ENCODE results near the gene SLC12A8. TPM values are rescaled to one million over a fixed set of nuclear protein-coding genes. Genes with fewer than 3 reads are reported as not detected.

Gene SLC12A8
- total RNA-seq, 1 donor from 2014 or later: 29.4 TPM

DNA sequence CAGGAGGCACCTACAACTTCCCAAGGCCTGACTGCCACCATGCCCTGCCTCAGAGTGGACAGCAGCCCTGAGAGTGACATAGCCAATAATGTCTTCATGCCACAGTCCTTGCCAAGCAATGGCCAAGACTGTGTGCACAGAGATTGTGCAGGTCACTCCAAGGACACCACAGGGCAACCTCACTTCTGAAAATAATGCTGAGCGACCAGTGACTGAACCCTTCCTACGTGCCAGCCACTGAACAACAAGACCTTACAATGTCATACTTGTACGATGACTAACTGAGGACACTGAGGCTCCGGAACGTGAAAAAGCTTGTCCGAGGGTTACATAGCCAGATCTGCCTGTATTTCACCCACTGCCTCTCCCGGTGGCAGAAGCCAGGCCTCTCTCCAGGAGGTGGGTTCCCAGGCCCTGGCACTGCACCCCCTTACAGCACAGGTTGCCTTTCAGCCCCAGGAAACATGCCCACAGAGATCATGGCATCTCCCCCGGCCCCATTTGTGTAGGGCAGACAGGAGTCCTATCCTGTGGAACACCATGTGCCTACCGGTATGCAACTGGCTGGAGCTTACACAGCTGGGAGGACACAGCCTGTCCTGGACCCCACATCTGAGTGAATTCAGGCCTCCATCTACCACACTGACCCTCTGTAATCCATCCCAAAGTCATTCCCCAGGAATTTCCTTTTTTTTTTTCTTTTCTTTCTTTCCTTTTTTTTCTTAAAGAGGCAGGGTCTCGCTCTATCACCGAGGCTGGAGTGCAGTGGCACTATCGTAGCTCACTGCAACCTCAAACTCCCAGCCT, 72.3 kb downstream of the SLC12A8 start:
- DNase-seq (ENCODE audit: low spot score): no peak

GRCh38 chr3:125139386-125139785, 73.2 kb downstream of the SLC12A8 start:
- DNase-seq (ENCODE audit: low spot score): no peak

DNA sequence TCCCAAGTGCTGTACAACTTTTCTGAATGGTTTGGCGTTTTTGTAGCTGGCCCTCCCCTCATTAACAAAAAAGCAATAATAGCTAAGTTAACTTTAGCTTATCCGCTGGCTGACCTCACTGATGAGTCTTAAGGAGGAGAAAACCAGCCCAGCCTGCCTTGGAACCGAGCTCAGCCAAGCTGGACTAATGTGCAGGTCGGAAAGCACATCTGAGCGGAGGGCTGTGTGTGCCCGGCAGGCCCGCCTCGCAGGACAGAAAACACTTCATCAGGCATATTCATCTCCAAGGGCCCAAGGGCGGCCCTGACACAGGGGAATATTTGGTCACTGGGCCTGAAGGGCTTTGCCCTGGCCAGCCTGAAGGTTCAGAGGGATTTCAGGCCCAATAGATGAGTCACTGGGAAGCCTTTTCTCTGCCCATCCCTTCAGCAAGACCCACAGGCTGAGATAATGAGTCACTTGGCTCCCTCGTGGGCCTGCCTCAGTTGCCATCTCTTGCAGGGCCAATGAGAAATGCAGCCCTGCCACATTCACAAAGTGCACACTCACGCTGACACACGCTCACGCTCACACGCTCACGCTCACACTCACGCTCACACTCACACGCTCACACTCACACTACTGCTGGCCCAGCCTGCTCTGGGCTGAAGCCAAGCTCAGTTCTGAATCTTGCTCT, 75.1 kb downstream of the SLC12A8 start:
- no peak for DNase-seq (ENCODE audit: low spot score)

DNA sequence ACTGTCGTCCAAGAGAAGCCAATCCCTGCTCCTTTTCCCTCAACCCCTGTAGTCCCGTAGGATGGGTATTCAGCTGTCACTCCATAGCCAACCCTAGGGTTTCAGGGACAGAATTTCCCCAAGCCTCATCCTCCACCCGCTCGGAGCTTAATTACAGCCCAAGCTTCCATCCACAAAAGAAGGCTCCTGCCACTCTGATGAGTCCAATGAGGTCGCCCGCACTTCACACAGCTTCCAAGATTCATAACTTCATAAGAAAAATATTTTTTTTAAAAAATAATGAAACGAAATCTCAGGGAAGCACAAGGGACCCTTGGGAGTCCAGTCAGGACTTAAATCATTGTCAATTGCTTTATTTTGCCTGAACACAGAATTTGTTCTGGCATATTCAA, 75.6 kb downstream of the SLC12A8 start:
- no peak for DNase-seq (ENCODE audit: low spot score)

DNA sequence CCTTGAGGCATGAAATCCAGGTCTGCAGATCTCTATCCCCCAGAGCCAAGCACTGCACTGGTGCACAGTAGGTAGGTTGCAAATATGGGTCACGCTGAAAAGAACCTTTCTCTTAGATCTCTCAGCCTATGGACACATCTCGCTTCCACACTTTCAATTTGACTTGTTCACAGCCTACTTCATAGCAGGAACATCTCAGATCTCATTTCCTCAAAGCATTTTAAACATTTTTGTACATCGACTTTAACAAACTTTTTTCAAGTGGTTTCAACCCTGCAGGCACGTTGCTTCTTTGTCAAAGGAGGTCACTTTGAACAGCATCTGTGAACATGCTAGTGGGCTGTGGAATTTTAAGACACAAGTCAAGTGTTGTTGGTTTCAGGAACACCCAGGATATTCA, 76.0 kb downstream of the SLC12A8 start:
- no peak for DNase-seq (ENCODE audit: low spot score)

- no peak for DNase-seq (ENCODE audit: low spot score)
These were observed 77.6 kb downstream of the SLC12A8 start for GRCh38 chr3:125134952-125135351.

DNA sequence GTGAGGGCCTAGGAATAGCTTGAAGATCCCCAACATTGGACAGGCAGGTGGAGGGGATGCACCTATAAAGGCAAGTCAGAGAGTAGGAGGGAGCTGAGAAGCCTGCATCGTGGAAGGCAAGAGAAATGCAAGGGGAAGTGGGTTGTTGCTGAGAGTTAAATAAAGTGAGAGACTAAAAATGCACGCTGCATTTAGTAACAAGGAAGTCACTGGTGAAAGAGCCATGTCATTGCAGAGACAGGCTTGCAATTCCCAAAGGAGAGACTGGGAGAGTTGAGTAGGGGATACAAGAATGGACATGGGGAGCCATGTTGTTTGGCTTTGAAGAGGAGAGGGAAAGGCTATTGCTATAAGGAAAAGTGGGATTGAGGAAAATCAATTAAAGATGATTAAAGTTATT, 79.7 kb downstream of the SLC12A8 start:
- no peak for DNase-seq (ENCODE audit: low spot score)

DNA sequence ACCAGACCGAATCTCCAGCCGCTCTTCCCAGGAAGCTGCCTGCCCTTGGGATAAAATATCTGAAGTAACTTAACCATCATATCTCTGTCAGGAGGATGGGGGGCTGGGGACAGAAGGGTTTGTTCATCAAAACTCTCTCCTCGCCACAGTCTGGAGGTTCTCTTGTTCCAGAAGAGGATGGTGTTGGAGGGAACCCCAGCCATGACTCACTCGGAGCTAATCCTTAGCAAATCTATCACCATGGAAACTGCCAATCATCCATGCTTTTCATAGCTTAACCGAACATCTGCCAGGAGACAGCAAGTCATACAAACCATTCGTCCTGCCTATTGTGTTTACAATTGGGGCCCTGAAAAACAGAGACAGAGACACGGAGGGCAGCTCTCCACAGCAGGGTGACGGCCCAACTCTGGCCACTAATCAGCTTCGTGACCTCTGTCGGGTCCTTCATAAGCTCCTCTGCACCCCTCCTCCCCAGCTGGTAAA, 83.0 kb downstream of the SLC12A8 start:
- peak; percentile 98 for DNase-seq (ENCODE audit: low spot score)

GRCh38 chr3:125128861-125129501, 83.6 kb downstream of the SLC12A8 start:
- DNase-seq (ENCODE audit: low spot score): peak; percentile 89

- no peak for DNase-seq (ENCODE audit: low spot score)
These were observed 86.2 kb downstream of the SLC12A8 start for GRCh38 chr3:125126323-125126722.

DNA sequence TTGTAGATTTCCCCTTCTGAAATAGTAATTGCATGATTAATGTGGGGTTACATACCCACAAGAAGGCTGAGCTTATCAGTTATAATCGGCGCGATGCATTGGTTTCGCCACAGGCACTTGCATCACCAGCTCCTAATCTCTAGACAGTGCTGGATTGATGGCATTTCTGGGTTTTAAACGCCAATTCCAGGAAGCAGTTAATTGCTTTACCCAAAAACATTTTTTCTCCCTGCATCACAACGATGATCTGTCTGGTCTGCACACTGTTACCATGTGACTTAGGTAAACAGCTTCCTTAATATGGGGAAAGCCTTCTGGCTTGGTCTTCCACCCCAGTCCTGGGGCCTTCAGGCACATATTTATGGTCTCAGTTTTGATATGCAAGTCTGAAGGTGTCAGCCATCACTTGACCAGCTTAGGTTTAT, 86.7 kb downstream of the SLC12A8 start:
- DNase-seq (ENCODE audit: low spot score): peak; percentile 70

GRCh38 chr3:125123451-125124305, 88.9 kb downstream of the SLC12A8 start:
- DNase-seq (ENCODE audit: low spot score): no peak

- no peak for DNase-seq (ENCODE audit: low spot score)
These were observed 91.1 kb downstream of the SLC12A8 start for GRCh38 chr3:125121246-125122010.

DNA sequence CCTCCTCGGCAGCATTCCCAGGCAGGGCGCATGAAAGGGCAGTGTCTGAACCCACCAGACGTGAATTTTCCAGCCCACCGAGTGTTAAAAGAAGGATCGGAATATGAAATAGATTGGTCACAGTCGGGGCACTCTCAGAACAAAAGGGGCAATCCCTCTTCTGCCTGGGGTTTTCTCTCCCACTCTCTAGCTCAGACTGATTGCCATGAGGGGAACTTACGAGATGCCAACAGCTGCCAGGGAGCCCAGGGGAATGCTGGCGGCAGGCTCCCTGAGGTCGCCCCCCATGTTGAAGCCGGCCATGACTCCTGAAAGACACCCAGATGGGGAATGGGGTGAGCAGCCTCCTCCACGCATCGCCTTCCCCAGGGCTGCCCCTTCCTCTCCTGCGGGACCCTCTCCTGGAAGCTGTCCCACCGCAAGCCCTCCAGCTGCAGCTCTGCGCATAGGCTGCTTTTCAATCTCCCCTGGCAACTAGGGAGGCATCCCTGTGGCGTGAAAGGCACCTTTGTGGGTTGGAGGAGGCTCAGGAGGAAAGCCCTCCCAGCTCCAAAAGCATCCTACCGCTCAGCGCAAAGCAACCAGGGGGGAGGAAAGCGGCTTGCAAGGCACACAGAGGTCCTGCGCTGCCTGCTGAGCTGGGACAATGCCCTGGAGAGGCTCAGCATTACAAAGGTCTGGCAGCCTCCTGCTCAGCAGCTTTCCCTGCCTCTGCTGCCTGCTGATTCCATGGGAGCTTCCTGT, 92.0 kb downstream of the SLC12A8 start:
- DNase-seq (ENCODE audit: low spot score): peak; percentile 66

DNA sequence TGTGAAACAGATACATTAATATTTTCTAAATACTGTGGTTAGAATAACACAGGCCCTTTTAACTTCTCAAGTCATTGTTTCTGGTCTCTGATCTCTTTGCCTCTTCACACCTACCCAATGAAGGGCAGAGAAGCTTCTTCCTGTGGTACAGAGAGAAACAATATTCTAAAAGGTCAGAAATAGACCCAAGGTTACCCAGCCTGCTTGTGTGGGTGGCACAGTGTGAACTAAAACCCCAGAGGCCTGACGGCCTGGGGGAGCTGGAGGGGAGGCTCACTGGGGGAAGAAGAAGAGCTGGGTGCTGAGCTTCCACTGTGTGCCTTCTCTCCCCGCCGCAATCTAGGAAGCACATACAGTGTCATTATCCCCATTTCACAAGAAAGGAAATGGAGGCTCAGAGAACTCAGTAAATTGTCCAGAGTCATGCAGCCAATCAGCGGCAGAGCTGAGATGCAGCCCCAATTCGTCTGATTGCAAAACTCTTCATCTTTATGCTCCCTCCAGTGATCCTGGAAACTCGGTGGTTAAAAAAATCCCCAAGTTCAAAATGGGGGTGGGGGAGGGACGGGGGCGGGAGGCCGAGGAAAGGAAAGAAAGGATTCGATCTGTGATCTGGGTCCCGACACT, 92.7 kb downstream of the SLC12A8 start:
- DNase-seq (ENCODE audit: low spot score): peak; percentile 63

DNA sequence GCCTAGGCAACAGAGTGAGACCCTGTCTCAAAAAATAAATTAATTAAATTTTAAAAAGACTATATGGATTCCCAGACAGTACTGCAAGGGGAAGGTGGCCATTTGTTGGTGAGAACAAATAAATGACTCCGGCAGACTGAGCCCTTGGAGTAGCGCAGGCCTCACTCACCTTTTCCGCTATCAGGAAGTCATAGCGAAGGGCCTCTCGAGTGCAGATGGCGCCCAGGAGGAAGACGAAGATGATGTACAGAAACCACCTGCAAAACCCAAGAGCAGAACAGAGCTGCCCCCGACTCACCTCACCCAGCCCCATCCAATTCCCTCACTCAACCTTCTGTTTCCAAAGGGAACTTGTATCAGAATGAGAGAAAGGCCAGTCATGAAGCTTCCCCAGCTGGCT, 93.9 kb downstream of the SLC12A8 start:
- DNase-seq (ENCODE audit: low spot score): no peak

DNA sequence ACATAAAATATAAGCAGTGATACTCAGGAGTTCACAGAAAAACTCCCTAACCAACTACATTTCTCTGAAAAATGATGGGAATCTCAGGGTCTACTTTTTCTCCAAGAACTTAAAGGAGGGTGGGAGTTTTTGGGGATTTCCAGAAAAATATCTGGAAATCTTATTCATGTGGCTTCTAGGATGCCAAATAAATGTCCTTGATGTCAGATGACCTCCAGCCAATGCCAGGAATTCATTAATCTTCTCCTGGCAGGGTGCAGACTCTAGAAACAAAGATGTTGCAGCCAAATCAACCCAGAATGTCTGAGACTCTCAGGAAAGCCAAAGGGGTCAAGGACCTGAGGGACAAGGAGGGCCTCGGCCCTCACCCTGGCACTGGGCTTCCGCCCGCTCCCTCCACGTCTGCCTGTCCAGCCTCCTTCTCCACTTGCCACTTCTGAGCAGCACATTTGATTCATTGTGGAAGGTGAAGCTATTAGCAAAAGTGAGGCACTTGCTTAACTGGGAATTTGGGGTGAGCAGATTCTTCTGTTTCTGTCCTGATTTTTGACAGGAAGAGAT, 94.8 kb downstream of the SLC12A8 start:
- DNase-seq (ENCODE audit: low spot score): no peak

DNA sequence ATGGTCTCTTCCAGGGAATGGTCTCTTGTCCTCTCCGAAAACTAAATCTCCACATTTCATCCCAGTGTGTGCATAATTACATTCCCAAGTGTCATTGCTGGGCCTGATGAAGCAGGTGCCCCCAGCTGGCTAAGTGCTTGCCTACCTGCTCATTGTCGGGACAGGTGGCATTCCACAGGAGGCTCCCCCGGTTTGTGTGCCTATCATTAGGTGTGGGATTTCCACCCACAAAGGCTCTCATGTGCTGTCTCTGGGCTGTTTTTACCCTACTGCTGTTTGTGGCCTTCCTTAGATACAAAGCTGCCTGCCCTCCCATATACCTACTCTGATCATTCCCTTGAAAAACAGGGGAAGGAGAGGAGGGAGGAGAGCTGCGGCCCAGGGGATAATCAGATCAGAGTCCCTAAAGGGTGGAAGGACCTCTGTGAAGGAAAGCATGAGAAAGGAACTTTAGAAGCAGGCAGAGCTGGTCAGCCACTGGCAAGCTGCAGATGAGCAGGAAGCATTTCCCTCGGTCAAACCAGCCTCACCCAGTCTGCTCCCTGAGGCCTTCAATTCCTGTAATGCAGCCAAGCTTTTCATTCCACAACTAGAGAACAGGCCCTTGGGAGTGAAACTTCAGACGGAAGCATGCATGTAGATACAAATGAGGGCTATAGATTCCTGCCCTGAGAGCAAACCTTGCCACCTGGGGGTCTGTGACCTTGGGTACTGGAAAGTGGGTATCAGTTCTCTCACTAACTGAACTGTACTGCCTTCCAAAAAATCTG, 96.1 kb downstream of the SLC12A8 start:
- peak; percentile 96 for DNase-seq (ENCODE audit: low spot score)
